Osteoblast (primary cell): ENCODE data around the gene IRS2. TPM values are rescaled to one million over a fixed set of nuclear protein-coding genes. Genes with fewer than 3 reads are reported as not detected.

Experiments
- DNase-seq: peaks from one replicate; pipeline ENCODE4 v3.0.0; 2011; ENCODE audit warnings: low spot score, mixed read lengths; ENCODE audit not compliant: insufficient read length; ENCODE audit errors: missing footprints
- H2AFZ ChIP-seq: 2 replicates; pipeline ENCODE4 v1.6.0; 2011; ENCODE audit warnings: mild to moderate bottlenecking, low read length
- H3K27ac ChIP-seq: 2 replicates; pipeline ENCODE4 v1.5.1; 2011; ENCODE audit warnings: mild to moderate bottlenecking, low read depth, low read length, moderate library complexity
- H3K27me3 ChIP-seq: 2 replicates; pipeline ENCODE4 v1.6.0; 2012; ENCODE audit warnings: mild to moderate bottlenecking, control low read depth, inconsistent platforms, low read length, moderate library complexity; ENCODE audit not compliant: insufficient read depth
- H3K36me3 ChIP-seq: 2 replicates; pipeline ENCODE4 v1.5.1; 2011; ENCODE audit warnings: mild to moderate bottlenecking, low read length, control low read depth, moderate library complexity; ENCODE audit not compliant: insufficient read depth
- H3K4me1 ChIP-seq: 2 replicates; pipeline ENCODE4 v1.5.1; 2011; ENCODE audit warnings: mild to moderate bottlenecking, low read length, control low read depth, moderate library complexity; ENCODE audit not compliant: insufficient read depth
- H3K4me2 ChIP-seq: 2 replicates; pipeline ENCODE4 v1.6.0; 2011; ENCODE audit warnings: mild to moderate bottlenecking, low read length; ENCODE audit not compliant: insufficient read depth
- H3K4me3 ChIP-seq: fragments of 200-600 bp; sonication (generic); 3 replicates; pipeline ENCODE4 v1.5.1; 2012; ENCODE audit warnings: mild to moderate bottlenecking, low read length, inconsistent platforms; ENCODE audit not compliant: insufficient read depth
- H3K79me2 ChIP-seq: 2 replicates; pipeline ENCODE4 v1.6.0; 2012; ENCODE audit warnings: mild to moderate bottlenecking, low read length, control low read depth, inconsistent platforms; ENCODE audit not compliant: insufficient read depth
- H3K9me3 ChIP-seq: 2 replicates; pipeline ENCODE4 v1.5.1; 2011; ENCODE audit warnings: low read depth, low read length, control low read depth
- H4K20me1 ChIP-seq: 2 replicates; pipeline ENCODE4 v1.6.0; 2012; ENCODE audit warnings: mild to moderate bottlenecking, low read length, control low read depth; ENCODE audit not compliant: insufficient read depth
- total RNA-seq: library from RNA; depleted of rRNA; stranded (reverse); fragments of >200 nt; gene quantifications from 2 replicates; pipeline ENCODE4 v1.2.3, GENCODE V29; 2012
- TF ChIP-seq, protein P1 (sequence below): IDR thresholded peaks from 2 replicates; pipeline ENCODE4 v1.5.1; 2011; ENCODE audit warnings: mild to moderate bottlenecking, low read depth, low read length, moderate library complexity; ENCODE audit errors: extremely low read depth

IRS2 gene
- total RNA-seq, 1 donor: 8.3 TPM

GRCh38 chr13:109728061-109728460, 58.3 kb downstream of the IRS2 start:
- Histone ChIP-seq H3K36me3 (no peaks in the 10 kb centered on the region), H3K27me3 (peaks cover 9% of the 10 kb centered on the region), H3K4me3 (no peak overlapping the region), H3K79me2 (no peaks in the 10 kb centered on the region), H3K9me3 (no peaks in the 10 kb centered on the region), H3K4me2 (no peak overlapping the region), H4K20me1 (no peaks in the 10 kb centered on the region), H3K27ac (no peak overlapping the region), H2AFZ (no peak overlapping the region), H3K4me1 (no peaks in the 10 kb centered on the region)
- no peak for DNase-seq
- TF ChIP-seq, protein P1, sequence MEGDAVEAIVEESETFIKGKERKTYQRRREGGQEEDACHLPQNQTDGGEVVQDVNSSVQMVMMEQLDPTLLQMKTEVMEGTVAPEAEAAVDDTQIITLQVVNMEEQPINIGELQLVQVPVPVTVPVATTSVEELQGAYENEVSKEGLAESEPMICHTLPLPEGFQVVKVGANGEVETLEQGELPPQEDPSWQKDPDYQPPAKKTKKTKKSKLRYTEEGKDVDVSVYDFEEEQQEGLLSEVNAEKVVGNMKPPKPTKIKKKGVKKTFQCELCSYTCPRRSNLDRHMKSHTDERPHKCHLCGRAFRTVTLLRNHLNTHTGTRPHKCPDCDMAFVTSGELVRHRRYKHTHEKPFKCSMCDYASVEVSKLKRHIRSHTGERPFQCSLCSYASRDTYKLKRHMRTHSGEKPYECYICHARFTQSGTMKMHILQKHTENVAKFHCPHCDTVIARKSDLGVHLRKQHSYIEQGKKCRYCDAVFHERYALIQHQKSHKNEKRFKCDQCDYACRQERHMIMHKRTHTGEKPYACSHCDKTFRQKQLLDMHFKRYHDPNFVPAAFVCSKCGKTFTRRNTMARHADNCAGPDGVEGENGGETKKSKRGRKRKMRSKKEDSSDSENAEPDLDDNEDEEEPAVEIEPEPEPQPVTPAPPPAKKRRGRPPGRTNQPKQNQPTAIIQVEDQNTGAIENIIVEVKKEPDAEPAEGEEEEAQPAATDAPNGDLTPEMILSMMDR: no peak

GRCh38 chr13:109727251-109727650, 59.1 kb downstream of the IRS2 start:
- Histone ChIP-seq H3K27ac (no peak overlapping the region), H3K36me3 (no peaks in the 10 kb centered on the region), H3K79me2 (no peaks in the 10 kb centered on the region), H3K27me3 (peaks cover 9% of the 10 kb centered on the region), H3K9me3 (no peaks in the 10 kb centered on the region), H3K4me2 (no peak overlapping the region), H2AFZ (no peak overlapping the region), H3K4me1 (no peaks in the 10 kb centered on the region), H4K20me1 (no peaks in the 10 kb centered on the region), H3K4me3 (no peak overlapping the region)
- TF ChIP-seq, protein P1: no peak
- DNase-seq: no peak

GRCh38 chr13:109725995-109726637, 60.3 kb downstream of the IRS2 start:
- Histone ChIP-seq H3K27ac (no peak overlapping the region), H3K79me2 (no peaks in the 10 kb centered on the region), H3K4me2 (no peak overlapping the region), H3K27me3 (peaks cover 9% of the 10 kb centered on the region), H3K4me3 (no peak overlapping the region), H3K4me1 (no peaks in the 10 kb centered on the region), H2AFZ (no peak overlapping the region), H4K20me1 (no peaks in the 10 kb centered on the region), H3K36me3 (no peaks in the 10 kb centered on the region), H3K9me3 (no peaks in the 10 kb centered on the region)
- TF ChIP-seq, protein P1: no peak
- no peak for DNase-seq

GRCh38 chr13:109725297-109725696, 61.1 kb downstream of the IRS2 start:
- no peak overlapping the region for H2AFZ ChIP-seq
- H3K9me3 ChIP-seq: no peaks in the 10 kb centered on the region
- no peaks in the 10 kb centered on the region for H4K20me1 ChIP-seq
- no peak overlapping the region for H3K27ac ChIP-seq
- TF ChIP-seq, protein P1: no peak
- no peak overlapping the region for H3K4me2 ChIP-seq
- no peaks in the 10 kb centered on the region for H3K36me3 ChIP-seq
- no peaks in the 10 kb centered on the region for H3K79me2 ChIP-seq
- peaks cover 9% of the 10 kb centered on the region for H3K27me3 ChIP-seq
- H3K4me3 ChIP-seq: no peak overlapping the region
- H3K4me1 ChIP-seq: no peaks in the 10 kb centered on the region
- DNase-seq: no peak
